Heart left ventricle (tissue), 16 donors: ENCODE data around the gene CDH8. TPM values are rescaled to one million over a fixed set of nuclear protein-coding genes. Genes with fewer than 3 reads are reported as not detected.

Experiments
- ATAC-seq, 4 donors: fragments of 200-7000 bp; cut with Tn5 transposase; one replicate each; pipeline ENCODE4 v1.9.1; 2020 to 2022; ENCODE audit warnings: moderate library complexity in 4 of 4, mild to moderate bottlenecking in 3 of 4, moderate number of reproducible peaks in 1 of 4
- DNase-seq, 5 donors: peaks; one replicate each; pipeline ENCODE4 v3.0.0-alpha.2; 2020
- H3K27ac ChIP-seq, 12 donors: fragments of 200-600 bp; sonication (generic) in 4 of 12; one replicate each; pipeline versions ENCODE4 v1.5.0 to v1.8.0; 2016 to 2022; ENCODE audit warnings: mild to moderate bottlenecking in 2 of 12
- H3K27me3 ChIP-seq, 9 donors: fragments of 200-600 bp; sonication (generic) in 2 of 9; one replicate each; pipeline versions ENCODE4 v1.5.1 to v1.8.0; 2016 to 2022; ENCODE audit warnings: mild to moderate bottlenecking in 3 of 9
- H3K36me3 ChIP-seq, 9 donors: fragments of 200-600 bp; sonication (generic) in 2 of 9; one replicate each; pipeline versions ENCODE4 v1.5.0 to v1.8.0; 2018 to 2022; ENCODE audit warnings: mild to moderate bottlenecking in 2 of 9
- H3K4me1 ChIP-seq, 12 donors: fragments of 200-600 bp; sonication (generic) in 4 of 12; one replicate each; pipeline versions ENCODE4 v1.5.0 to v1.8.0; 2016 to 2022; ENCODE audit warnings: mild to moderate bottlenecking in 3 of 12
- H3K4me3 ChIP-seq, 12 donors: fragments of 200-600 bp; sonication (generic) in 4 of 12; one replicate each; pipeline versions ENCODE4 v1.5.0 to v1.8.0; 2017 to 2022; ENCODE audit warnings: mild to moderate bottlenecking in 9 of 12, moderate library complexity in 4 of 12
- H3K9me3 ChIP-seq, 12 donors: fragments of 200-600 bp; sonication (generic) in 4 of 12; one replicate each; pipeline versions ENCODE4 v1.5.0 to v1.8.0; 2016 to 2022; ENCODE audit warnings: mild to moderate bottlenecking in 1 of 12
- CTCF ChIP-seq, 12 donors: fragments of 200-600 bp; sonication (generic) in 4 of 12; IDR thresholded peaks; one replicate each; pipeline versions ENCODE4 v1.5.0 to v1.8.0; 2018 to 2022; ENCODE audit warnings: antibody characterized with exemption in 12 of 12, mild to moderate bottlenecking in 5 of 12
- POLR2A ChIP-seq, 2 donors: fragments of 450-650 bp; IDR thresholded peaks; one replicate each; pipeline ENCODE4 v1.6.1; 2017; ENCODE audit warnings: antibody characterized with exemption in 2 of 2, mild to moderate bottlenecking in 2 of 2, moderate library complexity in 2 of 2
- WGBS, 4 donors: extraction: QIAGEN DNeasy Blood & Tissue Kit in 2 of 4; methylation state at CpG; one replicate each; pipeline versions ENCODE4 v1.1.5 to v1.1.7; 2013 to 2018; 5-methylcytosine and 5-hydroxymethylcytosine counted together
- intact Hi-C, 10 donors: fragments of 100-400 bp; cut with DNase I; formaldehyde crosslinking; loops; one replicate each; pipeline versions ENCODE4 v1.11.1 to v1.14.2; 2022
- polyA plus RNA-seq, 2 donors: library from polyadenylated mRNA; stranded (reverse); fragments of 200-250 nt; gene quantifications; one replicate each; pipeline ENCODE4 v1.2.3, GENCODE V29; 2013
- total RNA-seq, 9 donors: library from RNA; depleted of rRNA in 2 of 9; stranded (reverse); fragments of >200 nt in 2 of 9; fragmentation: NEBNext Ultra II Directional in 3 of 9; extraction: Animal tissue kit (Norgen Biotek cat#: 25700) in 3 of 9; gene quantifications; one replicate each; pipeline versions ENCODE4 v1.1.0 to v1.2.4, GENCODE V29; 2016 to 2023
- donor health status: ischemic (EF 13 %, LVEDD 7.1; RV severe dilation, severe dysfunction).
- donor health status: healthy with polysubstance abuse.
- donor health status: DM: no; HTN: yes; CAD: no.
- donor health status: DM: no; HTN: no; CAD: no.
- donor health status: ischemic (EF 25% LVEDD 6.9; RV normal size, moderate dysfunction).
- donor health status: ischemic (EF 25% LVEDD 5.7; RV mildly dilated, moderate dysfunction).
- donor health status: healthy.
- donor health status: DM: yes; HTN: yes; CAD: no.
- donor health status: ischemic (EF 35%, LVEDD 5.7; RV mildly dilated, moderate dysfunction).
- donor health status: nonischemic (EF 11% LVEDD 7.7; RV severe dilation, severe dysfunction).
- donor health status: DM: yes; HTN: yes; CAD: no.
- donor health status: PGD.
- donor health status: ischemic (EF 29% LVEDD 5.4; RV normal size, mild dysfunction).
- donor health status: nonischemic (EF 23%, LVEDD 6.1; RV moderate dilation, normal function).

The CDH8 gene
- total and polyA plus RNA-seq, 11 donors: 0.01 to 1.3 (median 0.37) TPM; not detected in 4

DNA sequence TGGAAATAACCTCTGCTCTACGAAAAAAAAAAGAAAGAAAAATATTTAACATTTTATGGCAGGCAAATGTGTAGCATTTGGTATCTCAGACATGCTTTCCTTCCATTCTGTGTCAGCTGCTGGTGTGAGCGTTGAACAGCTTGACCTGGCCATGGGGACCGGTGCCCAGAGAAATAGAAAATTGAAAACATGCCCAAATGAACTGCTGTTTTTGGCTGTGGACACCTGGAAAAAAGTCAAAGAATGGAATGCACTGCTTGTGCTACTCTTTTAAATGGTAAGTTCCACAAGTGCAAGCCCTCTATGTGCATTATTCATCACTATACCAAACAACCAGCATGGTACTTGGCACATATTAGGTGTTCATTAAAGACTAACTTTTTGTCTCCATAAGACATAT is 127.2 kb downstream of the CDH8 start:
- Histone ChIP-seq H3K27me3 (no peaks in the 10 kb centered on the region), H3K27ac (no peak overlapping the region), H3K4me3 (no peak overlapping the region), H3K9me3 (peaks cover 0 to 2% (median 0%) of the 10 kb centered on the region in 12 donors), H3K4me1 (no peaks in the 10 kb centered on the region), H3K36me3 (no peaks in the 10 kb centered on the region)
- TF ChIP-seq CTCF (IDR thresholded peaks at IDR 0.05): no peak
- no peak for TF ChIP-seq POLR2A (IDR thresholded peaks at IDR 0.05)
- 57 to 71% (median 61%) methylated on average over 3 of the region's 3 CpGs for WGBS, 4 donors
- ATAC-seq: no peak
- DNase-seq: no peak
- intact Hi-C loops: no loop called here

DNA sequence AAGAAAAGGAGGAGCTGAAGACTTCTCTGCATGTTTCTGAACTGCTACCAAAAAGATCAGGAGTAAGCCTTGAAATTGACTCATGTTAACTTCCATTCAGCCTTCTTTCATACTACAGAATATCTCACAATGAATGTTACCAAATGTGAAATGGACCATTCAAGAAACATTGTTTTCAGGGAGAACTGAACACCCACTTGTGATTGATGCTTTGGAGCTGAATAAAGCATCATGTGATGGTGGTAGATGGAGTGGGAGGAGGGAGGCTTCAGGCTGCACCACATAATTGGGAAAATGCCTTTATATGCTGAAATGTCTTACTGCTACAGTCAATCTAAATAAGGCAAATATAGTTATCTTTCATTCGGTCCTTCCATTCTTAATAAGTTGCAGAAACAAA is 127.8 kb downstream of the CDH8 start:
- Histone ChIP-seq H3K4me3 (no peak overlapping the region), H3K4me1 (no peaks in the 10 kb centered on the region), H3K27me3 (no peaks in the 10 kb centered on the region), H3K9me3 (peaks cover 0 to 2% (median 0%) of the 10 kb centered on the region in 12 donors), H3K27ac (no peak overlapping the region), H3K36me3 (no peaks in the 10 kb centered on the region)
- TF ChIP-seq POLR2A (IDR thresholded peaks at IDR 0.05) (no peak), CTCF (IDR thresholded peaks at IDR 0.05) (no peak)
- 74 to 87% (median 78%) methylated on average over 1 of the region's 1 CpG for WGBS, 4 donors
- no peak for ATAC-seq
- no peak for DNase-seq
- intact Hi-C loops: no loop called here

- Histone ChIP-seq H3K4me1 (no peaks in the 10 kb centered on the region), H3K4me3 (no peak overlapping the region), H3K27me3 (no peaks in the 10 kb centered on the region), H3K27ac (no peak overlapping the region), H3K36me3 (no peaks in the 10 kb centered on the region), H3K9me3 (no peaks in the 10 kb centered on the region)
- 80 to 87% (median 82%) methylated on average over 1 of the region's 1 CpG for WGBS, 4 donors
- ATAC-seq (no peak), DNase-seq (no peak)
- intact Hi-C loops: no loop called here
- TF ChIP-seq POLR2A (IDR thresholded peaks at IDR 0.05) (no peak), CTCF (IDR thresholded peaks at IDR 0.05) (no peak)
Observed at GRCh38 chr16:61901689-61902088, 134.5 kb downstream of the CDH8 start.

- H3K27ac ChIP-seq: no peak overlapping the region
- 73 to 88% (median 75%) methylated on average over 1 of the region's 1 CpG for WGBS, 4 donors
- no peaks in the 10 kb centered on the region for H3K4me1 ChIP-seq
- H3K4me3 ChIP-seq: no peak overlapping the region
- H3K36me3 ChIP-seq: no peaks in the 10 kb centered on the region
- ATAC-seq: no peak
- intact Hi-C loops: no loop called here
- H3K27me3 ChIP-seq: no peaks in the 10 kb centered on the region
- DNase-seq: no peak
- no peak for TF ChIP-seq POLR2A (IDR thresholded peaks at IDR 0.05)
- no peak for TF ChIP-seq CTCF (IDR thresholded peaks at IDR 0.05)
- no peaks in the 10 kb centered on the region for H3K9me3 ChIP-seq
Observed at GRCh38 chr16:61900482-61900881, 135.8 kb downstream of the CDH8 start.
